Left hindlimb (tissue), 1 donor: ENCODE measurements around the gene CADPS2.
A peak's percentile ranks its signal among the peaks of the same experiment; 100 is the strongest.
"Not testable (repeated sequence)": the region's sequence is repeated elsewhere in the genome, so short reads cannot be mapped to it uniquely, and the experiment has no call there.

Experiments
- DNase-seq: peaks from one replicate; pipeline ENCODE4 v3.0.0-alpha.2; 2018

Gene CADPS2

DNA sequence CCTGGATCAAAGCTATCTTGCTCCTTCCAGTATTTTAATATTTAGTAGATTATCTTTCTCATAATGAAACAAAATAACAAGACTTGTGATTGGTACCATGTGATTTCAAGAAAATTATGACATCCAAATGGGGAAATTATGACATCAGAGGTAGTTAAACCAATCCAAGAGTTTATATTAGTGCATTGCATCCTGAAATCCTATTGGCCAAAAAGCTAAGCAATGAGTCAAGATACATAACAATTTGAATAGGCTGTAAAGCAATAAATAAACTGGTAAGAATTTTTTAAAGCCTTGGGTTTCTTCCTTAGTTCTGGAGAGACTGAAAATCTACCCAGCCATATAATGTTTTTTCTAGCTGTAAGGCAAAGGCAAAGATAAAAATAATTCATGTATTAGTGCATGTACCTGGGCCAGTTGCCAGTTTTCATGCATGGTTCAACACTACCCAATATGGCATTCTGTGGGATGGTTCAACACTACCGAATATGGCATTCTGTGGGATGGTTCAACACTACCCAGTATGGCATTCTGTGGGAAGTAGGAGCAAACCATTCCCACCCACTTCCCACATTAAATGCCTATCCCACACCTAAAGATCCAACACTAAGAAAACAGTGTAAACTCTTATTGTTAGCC, 183.3 kb downstream of the CADPS2 start, which contains the start of gene RNF148:
TSS of gene RNF148 (minus strand) at position 51 of the 639 bp plus-strand sequence. CDS start 172 bp downstream, outside the sequence.
- no peak for DNase-seq

DNA sequence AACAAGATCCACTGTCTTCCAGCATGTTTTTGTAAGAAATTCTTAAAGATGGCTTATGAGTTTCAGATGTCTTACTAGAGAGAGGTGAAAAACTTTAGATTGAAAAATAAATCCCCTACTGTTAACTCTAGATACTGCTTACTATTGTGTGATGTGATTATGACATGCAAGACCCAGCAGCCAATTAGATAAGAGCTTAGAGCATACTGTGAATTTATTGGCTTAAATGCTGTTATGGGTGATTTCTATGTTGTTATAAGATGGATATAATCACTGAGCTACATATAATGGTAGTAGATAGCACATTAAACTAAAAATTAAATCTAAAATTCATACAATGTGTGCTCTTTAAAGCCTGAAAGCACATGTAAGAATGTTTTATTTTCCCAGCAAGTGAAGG, 187.2 kb downstream of the CADPS2 start, which contains the start of gene RNF133:
TSS of gene RNF133 (minus strand) at position 101 of the 400 bp plus-strand sequence. CDS start 199 bp downstream, outside the sequence.
- DNase-seq: no peak

DNA sequence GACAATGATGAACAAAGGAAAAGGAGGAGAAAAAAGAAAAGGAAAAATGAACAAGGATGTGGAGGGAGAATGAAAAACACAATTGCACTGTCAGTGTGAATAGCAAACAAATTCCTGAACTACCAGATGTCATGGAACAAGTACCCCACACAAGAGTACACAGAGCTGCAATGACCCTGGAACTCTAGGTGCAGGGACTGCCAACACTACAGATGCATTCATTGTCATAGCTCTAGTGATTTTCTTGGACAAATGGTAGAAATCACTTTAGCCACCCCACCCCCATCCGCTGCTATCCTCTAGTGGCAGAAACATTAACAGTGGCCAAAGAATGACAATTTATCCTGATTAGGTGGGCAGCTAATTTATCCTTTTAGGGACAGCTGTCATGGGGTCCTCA, 190.4 kb downstream of the CADPS2 start:
- DNase-seq: no peak

DNA sequence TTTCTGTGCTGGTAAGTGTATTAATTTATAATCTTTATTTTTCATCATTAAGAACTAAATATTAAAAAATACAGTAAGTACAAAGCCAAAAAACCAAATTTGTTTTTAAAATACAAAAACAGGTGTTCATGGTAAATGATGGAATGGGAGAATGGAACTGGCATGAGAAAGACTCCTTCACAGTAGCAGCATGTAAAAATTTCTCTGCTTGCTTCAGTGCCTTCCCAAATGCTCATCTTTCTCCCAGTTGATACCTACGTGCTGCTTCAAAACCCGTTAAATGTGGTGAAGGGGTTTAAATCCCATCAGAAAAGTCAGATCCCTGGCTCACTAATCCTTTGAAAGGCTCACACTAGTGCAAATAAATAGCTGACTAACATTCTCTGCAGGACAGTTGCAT, 191.6 kb downstream of the CADPS2 start:
- DNase-seq: no peak

DNA sequence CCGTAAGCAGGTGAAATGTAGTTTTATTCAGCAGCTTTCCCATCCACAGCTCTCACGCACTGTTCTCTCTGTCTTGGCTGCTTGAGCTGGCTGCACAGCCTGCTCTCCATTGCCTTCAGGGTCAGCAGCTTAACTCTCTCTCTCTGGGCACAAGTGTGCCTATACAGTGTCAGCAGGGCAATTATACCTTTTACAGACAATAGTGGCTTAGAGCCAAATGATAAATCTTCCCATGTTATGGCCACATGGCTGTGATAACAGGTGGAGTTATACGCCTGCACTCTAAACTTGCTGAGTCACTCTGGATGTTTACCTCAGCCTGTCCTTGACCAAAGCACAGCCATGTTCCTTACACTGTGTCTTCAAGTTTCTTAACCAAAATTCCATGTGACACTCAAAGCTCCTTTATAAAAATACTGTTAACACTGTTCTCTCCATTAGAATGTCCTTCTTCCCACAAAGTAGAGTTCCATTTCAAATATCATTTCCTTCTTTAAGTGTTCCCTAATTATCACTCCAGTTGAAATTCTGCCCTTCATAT, 193.4 kb downstream of the CADPS2 start:
- no peak for DNase-seq

DNA sequence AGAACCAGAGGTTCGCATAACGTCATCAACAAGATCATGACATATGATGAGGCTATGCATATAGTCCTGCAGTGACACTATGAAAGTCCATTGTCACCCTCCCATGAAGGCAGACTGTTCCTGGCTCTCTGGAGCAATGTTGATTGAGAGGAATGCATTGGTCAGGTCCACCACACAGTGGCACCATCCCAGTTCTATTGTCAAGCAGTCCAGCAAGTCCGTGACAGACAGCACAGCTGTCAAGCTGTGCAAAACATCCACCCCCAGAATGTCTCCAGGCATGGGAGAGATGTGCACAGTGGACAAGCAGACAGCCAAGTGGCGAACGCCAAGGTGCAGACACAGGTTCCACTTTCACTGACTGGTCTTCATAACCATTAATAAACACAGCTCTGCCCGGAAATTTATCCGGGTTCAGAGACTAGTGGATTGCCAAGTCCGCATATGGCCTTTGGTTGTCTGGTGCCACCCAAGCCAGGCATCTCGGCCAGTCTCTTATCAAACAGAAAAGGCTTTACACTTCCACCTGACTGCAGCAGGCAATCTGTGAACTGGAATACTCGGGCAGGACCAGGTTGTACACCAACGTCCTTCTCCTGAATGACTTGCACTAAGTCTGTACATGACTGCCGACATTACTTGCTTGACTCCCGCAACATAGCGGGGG, 194.6 kb downstream of the CADPS2 start:
- DNase-seq: no peak

DNA sequence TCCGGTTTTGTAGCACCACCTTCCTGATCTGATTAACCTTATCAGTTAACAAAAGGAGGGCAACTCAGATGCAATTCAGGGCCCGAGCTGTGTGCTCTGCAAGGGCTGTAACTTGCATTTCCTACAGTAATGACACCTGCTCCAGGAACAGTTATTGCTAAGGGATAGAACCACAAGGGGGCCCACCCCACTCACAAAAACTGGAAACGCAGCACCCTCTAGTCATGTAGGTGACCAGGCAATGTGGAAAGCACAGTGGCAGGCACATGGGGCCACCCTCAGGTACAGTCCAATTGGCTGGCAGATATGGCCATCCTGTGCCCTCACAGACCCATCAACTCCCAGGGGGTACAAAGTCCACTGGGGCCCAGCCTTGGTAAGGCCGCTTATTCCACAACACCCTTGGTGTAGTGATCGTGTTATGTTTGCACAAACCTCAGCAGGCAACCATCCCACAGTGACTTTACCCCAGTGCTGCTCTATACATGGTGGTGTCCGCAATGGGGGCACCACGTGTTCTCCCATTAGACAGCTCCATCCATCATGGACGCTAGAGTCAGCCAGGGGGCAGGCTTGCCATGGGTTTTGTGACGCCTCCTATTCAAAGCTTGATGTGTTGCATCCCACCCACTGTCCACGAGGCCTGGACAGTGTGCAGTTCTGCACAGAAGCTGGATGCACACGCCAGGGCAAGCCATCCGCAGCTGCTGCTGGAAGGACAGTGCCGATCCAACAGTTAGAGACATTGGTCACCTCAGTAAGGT, 196.7 kb downstream of the CADPS2 start:
- no peak for DNase-seq

DNA sequence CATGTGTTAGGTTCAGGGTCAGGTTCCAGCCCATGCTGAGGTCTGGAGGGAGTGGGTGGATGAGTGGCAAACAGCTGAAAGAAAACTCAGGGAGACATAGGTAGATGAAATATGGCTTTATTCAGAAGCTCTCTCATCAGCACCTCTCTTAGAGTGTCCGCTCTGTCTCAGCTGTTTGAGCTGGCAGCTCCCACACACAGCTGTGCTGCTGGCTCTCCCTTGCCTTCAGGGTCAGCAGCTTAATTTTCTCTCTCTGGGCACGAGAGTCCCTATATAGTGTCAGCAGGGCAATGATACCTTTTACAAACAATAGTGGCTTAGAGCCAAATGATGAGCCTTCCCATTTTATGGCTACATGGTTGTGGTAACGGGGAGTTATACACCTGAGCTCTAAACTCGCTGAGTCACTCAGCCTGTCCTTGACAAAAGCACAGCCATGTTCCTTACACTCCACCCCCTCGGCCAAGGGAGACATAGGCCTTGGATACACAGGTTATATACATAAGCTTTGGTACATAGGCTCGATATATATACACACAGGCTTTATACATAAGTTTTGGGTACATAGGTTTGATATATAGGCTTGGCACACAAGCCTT, 197.8 kb downstream of the CADPS2 start:
- no peak for DNase-seq

DNA sequence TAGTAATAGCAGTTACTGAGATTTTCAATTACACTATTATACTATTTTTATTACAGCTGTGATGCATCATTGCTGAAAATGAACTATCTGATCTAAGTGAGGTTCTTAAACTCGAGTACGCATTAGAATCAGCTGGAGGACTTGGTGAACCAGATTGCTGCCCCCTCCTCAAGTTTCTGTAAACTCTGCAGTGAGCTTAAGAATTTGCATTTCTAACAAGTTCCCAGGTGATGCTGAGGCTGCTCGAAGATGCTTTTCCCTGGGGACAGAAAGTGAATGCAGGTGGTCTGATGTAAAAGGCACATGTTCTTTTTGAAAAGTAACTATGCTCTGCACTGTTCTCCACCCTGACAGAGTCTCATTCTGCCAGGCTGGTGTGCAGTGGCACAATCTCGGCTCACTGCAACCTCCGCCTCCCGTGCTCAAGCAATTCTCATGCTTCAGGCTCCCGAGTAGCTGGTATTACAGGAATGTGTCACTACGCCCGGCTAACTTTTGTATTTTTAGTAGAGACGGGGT, 199.8 kb downstream of the CADPS2 start:
- DNase-seq: no peak

DNA sequence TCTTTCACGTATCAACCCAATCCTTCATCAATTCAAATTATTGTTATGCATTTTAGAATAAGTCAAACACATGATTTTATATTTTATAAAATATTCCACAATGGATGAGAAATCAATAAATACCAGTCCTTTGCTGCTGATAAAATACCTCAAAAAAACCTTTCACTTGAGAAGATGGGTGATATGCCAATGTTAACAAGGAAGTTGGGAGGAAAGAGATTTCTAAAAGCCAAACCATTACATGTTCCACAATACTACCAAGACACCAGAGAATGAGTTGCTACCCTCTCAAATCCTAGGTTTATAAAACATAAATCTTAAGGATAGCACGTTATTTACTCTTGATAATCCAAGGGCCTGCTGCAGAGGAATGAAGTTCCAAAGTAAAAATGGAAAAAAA, 201.8 kb downstream of the CADPS2 start:
- DNase-seq: no peak

DNA sequence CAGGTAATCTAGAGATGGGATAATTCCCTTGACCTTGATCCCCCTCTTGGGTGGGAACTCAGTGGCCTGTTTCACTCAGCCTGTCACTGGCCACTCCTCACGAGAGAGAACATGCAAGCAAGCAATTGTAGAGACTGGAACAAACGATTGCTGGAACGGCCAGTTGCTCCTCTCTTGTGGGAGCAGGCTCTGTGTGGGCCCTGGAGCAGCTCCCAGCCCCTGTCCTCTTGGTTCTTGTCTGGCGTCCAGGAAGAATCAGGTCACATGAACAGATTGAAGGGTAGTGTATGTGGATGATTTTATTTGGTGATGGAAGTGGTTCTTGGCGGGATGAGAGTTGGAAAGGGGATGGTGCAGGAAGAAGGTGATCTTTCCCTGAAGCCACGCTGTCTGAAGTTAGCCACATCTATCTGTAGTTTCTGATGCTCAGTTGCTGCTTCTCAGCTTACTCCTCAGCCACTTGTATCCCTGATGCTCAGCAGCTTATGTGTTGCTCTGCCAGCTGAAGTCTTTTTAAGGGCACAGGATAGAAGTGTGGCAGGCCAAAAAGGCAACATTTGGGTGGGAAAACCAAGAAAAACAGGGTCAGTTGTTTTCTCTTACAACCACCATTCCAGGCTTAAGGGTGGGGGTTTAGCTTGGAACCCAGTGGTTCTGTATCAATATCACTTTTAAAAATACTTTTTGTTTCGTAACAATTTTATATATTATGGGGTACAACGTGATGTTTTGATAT, 203.3 kb downstream of the CADPS2 start:
- DNase-seq: no peak

DNA sequence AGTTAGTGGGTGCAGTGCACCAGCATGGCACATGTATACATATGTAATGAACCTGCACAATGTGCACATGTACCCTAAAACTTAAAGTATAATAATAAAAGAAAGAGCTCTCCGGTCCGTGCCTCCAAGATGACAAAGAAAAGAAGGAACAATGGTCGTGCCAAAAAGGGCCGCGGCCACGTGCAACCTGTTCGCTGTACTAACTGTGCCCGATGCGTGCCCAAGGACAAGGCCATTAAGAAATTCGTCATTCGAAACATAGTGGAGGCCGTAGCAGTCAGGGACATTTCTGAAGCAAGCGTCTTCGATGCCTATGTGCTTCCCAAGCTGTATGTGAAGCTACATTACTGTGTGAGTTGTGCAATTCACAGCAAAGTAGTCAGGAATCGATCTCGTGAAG, 205.1 kb downstream of the CADPS2 start:
- not testable (repeated sequence) for DNase-seq

DNA sequence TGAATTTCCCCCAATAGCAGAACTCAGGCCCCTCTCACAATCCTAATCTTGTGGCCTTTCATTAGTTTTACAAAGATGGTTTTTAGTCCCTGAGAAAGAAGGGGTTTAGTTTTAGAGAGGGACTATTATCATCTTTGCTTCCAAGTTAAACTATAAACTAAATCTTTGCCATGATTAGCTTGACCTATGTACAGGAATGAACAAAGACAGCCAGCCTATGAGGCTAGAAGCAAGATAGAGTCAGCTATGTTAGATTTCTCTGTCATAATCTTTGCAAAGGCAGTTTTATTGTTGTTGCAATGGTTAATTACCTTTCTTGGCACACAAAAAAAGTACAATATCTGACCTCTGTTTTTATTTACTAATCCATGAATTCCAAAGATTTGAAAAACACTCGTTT, 206.4 kb downstream of the CADPS2 start:
- no peak for DNase-seq

DNA sequence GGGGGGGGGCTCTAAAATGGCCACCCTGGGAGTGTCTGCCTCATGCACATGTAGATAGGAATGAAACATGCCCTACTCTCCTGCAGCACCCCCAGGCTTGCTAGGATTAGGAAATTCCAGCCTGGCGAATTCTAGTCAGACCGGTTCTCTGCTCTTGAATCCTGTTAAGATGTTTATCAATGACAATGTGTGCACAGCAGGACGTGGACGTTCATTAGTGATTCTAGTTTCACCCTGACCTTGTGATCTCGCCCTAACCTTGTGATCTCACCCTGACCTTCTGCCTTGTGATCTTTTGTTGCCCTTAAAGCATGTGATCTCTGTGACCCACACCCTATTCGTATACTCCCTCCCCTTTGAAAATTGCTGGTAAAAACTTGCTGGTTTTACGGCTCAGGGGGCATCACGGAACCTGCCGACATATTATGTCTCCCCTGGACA, 207.0 kb downstream of the CADPS2 start:
- not testable (repeated sequence) for DNase-seq

DNA sequence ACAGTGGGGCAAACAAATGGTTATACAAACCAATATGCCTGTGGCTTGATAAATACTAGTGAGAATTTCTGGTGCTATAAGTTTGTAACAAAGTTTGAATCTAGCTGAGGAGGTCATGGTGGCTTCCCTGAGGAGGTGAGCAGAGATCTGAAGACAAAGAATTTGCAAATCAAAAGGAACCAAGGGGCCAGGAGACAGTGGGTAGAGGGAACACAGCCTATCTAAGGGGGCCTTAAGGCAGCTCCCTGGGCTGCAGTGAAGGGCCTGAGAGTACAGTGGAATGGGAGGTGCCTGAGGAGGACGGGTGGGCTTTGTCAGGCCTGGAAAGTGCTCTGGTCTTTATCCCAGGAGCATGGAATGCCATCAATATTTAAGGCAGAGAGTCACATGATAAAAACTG, 209.1 kb downstream of the CADPS2 start:
- no peak for DNase-seq

DNA sequence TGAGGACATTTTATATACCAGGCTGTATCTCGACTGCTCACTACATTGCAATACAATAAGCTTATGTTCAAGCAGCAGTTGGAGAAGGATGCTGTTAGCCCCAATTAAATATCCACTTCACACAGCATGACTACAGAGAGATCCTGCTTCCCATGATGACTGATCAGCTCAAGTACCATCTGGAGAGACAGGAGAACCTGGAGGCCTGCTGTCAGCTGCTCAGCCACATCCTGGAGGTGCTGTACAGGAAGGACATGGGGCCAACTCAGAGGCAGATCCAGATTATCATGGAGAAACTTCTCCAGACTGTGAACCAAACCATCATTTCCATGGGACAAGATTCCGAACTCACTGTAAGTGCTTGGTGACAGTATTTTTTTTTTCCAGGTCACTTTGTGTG, 209.8 kb downstream of the CADPS2 start:
- no peak for DNase-seq

DNA sequence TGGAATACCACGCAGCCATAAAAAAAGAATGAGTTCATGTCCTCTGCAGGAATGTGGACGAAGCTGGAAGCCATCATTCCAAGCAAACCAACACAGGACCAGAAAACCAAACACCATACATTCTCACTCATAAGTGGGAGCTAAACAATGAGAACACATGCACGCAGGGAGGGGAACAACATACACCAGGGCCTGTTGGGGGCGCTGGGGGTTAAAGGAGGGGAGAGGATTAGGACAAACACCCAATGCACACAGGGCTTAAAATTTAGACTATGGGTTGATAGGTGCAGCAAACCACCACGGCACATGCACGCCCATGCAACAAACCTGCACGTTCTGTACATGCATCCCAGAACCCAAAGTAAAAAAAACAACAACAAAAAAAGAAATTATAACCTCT, 210.6 kb downstream of the CADPS2 start:
- DNase-seq: no peak

DNA sequence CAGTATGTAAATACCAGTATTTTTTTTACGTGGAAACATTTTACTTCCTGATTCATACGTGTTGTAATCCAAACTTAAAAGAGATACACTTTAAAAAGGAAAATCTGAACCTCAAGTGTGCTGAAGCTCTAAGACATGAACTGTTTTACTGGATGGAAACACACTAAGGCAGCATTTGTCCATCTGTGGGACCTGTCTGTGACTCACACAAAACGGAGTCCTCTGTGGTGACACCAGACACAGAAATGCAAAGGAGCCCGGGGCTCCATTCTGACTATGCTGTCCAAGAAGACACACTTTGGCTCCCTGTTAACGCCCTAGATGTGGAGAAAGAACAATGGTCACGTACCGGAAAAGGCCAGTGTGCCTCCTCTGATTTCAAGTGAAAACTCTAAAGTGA, 211.2 kb downstream of the CADPS2 start:
- no peak for DNase-seq

DNA sequence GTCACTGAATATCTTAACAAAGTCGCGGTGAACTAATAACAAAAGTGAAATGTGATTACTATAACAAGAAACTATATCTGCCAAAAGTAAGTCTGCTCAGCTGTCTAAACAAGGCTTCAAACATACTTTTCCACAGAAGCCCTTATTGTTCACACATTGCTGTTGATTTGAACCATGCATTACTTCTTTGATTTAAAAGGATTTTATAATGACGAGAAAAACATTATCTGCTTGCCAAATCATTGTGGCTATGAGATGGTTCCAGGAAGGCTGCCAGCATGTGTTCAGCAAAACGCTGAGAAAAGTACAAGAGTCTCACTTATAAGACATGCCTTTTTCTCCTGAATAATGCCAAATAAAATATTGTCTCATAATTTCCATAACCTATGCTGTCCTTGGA, 211.8 kb downstream of the CADPS2 start:
- DNase-seq: peak; percentile 58

DNA sequence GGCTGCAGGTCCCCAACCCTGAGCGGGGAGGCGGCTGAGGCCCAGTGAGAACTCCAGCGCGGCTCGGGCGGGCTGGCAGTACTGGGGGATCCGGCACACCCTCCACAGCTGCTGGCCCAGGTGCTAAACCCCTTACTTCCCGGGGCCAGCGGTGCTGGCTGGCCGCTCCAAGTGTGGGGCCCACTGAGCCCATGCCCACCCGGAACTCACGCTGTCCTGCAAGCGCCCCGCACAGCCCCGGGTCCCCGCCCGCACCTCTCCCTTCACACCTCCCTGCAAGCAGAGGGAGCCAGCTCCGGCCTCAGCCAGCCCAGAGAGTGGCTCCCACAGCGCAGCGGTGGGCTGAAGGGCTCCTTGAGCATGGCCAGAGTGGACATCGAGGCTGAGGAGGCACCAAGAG, 212.3 kb downstream of the CADPS2 start:
- DNase-seq: no peak

DNA sequence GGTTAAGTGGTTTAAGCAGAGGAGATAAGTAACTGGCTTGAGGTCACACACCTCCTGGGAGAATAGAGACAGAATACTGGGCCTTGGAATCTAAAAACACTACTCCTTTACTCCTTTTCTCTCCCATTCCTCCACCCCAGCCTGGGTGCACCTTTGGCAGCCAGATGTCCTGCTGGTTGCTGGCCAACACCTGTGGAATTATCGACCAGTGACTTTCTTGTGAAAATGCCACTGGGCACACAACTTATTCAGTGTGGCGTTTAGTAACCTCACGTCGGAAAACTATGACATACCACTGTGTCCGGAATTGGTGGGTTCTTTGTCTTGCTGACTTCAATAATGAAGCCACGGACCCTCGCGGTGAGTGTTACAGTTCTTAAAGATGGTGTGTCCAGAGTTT, 213.7 kb downstream of the CADPS2 start:
- DNase-seq: no peak

DNA sequence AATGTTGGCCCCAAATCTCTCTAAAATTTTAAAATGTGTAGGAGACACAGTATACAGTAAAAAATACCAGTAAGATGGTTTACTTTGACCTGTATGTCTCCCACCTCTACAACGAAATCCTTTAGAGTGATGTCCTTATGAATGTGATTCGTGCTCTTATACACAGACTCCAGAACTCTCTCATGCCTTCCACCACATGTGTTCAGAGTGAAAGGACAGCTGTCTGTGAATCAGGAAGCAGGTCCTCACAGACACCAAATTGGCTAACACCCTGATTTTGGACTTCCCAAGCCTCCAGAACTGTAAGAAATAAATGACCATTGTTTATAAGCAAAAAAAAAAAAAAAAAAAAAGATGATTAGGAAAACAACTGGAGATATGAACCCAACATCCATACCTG, 222.5 kb downstream of the CADPS2 start:
- DNase-seq: no peak
